Pons (tissue), 1 donor: ENCODE measurements around the gene POU2AF1.
"Not testable (repeated sequence)": the region's sequence is repeated elsewhere in the genome, so short reads cannot be mapped to it uniquely, and the experiment has no call there.

ENCODE experiments used
- DNase-seq: peaks from one replicate; pipeline ENCODE4 v3.0.0-alpha.2; 2016; ENCODE audit warnings: low spot score

POU2AF1 gene

GRCh38 chr11:111344032-111344431 is 35.0 kb downstream of the POU2AF1 start:
- no peak for DNase-seq

DNA sequence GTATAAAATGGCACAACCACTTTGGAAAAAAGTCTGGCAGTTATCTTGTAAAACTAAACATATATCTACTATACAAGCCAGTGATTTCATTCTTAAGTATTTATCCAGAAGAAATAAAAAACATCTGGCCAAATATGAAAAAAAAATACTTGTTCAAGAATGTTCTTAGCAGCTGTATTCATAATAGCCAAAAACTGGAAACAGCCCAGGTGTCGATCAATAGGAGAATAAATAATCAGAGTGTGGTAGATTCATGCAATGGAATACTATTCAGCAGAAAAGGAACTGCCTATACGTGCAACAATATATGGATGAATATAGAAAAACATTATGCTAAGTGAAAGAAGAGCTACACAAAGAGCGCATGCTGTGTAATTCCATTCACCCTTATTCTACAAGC is 36.7 kb downstream of the POU2AF1 start:
- DNase-seq = no peak

GRCh38 chr11:111339758-111340388 is 39.2 kb downstream of the POU2AF1 start:
- no peak for DNase-seq

- no peak for DNase-seq
Observed at GRCh38 chr11:111336582-111337256, 42.4 kb downstream of the POU2AF1 start.

DNA sequence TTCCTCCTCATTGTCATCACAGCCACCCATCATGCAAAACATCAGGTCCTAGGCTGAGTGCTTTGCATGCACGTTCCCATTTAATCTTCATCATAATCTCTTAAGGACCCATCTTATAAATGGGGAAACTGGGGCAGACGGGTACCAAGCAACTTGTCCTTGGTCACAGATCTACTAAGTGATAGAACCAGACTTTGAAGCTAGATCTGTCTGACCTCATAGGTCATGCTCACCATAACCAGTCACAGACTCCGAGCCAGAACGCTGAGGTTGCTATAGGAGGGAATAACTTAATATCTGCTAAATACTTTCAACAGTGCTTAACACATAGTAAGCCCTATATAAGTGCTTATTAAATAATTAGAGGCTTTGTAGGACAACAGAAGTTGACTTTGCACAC is 43.0 kb downstream of the POU2AF1 start:
- DNase-seq = no peak

DNA sequence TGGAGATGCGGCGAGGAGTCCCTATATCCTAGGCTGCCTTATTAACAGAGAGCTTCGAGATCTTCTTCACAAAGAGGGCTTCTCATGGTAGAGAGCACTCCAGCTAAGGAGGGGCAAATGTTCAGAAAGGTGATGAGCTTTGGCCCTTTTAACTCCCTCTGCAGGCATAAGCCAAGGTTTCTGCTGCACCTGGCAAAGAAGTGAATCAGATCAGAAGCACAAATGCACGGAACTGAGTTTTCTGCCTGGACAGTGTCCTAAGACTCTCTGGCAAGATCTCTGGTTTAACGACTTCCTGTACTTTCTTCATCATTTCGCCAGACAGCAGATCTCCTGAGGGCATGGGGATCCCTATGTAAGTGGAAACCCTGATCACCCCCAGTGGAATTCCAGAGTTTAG is 43.5 kb downstream of the POU2AF1 start:
- no peak for DNase-seq

DNA sequence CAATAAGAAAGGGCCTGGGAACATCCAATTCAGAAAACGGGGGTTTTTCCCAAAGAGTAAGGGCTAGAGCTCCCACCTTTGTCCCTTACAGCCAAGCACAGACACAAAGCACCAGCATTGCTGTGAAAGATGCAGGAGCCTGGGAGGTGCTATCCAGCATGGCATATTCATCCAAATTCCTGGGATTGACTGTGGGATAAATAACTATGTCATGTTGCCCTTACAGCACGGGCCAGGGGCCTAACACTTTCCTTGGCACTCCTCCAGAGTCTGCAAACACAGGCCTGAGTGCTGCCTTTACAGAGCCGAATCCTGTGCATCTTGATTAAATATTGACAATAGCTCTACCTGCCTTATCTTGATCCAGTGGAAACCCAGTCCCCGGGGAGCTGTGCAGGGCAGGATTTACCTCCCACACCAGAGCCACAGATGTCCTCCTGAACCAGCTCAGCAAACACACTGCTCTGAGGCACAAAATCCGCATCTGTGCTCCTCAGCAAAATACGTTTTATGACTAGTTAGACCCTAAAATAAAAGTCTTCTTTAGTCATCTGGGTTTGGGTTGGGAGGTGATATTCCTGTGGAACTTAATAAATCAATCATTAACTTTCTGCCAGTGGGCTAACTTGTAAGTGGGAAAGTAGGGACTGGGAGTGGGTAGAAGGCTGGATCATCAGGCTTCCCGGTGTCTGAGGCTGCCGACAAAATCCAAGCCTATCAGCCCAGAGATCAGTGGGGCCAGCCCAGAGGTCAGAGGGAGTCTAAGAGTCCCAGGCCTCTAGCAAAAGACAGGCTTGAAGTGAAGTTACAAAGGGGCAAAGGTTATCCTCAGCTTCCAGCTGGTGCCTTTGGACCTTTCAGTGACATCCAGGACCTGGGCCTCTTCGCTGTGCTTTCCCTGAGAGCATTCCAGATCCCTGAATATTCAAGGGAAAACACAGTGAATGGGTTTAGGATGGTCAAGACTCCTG is 44.3 kb downstream of the POU2AF1 start:
- DNase-seq = no peak

GRCh38 chr11:111331711-111332479 is 47.2 kb downstream of the POU2AF1 start:
- DNase-seq = no peak

DNA sequence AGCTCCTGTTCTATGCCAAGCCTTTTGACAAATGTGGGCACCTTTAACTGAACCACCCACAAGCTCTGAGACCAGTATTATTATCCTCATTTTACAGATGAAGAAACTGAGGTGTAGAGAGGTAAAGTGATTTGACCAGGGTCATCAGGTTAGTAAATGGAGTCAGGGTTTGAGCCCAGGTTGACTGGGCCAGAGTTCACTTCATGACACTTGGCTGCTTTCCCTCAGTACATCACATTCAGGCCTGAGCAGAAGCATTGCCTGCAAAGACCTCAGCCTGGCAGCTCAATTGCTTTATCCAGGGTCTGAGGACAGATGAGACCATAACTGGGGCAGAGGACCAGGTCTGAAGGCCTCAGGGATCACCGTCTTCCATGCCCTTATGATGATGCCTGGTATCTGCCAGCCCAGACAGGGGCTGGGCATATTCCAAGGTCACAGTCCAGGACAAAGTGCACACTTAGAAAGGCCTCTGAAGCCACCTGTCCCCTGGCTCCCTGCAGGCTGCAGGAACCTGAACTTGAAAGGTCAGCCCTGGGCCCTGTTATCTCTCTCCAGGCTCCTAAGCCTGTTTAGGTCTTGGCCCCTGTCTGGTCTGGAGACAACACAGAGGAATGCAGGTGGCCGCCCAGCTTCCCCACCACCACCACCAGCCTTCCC is 48.7 kb downstream of the POU2AF1 start:
- no peak for DNase-seq

DNA sequence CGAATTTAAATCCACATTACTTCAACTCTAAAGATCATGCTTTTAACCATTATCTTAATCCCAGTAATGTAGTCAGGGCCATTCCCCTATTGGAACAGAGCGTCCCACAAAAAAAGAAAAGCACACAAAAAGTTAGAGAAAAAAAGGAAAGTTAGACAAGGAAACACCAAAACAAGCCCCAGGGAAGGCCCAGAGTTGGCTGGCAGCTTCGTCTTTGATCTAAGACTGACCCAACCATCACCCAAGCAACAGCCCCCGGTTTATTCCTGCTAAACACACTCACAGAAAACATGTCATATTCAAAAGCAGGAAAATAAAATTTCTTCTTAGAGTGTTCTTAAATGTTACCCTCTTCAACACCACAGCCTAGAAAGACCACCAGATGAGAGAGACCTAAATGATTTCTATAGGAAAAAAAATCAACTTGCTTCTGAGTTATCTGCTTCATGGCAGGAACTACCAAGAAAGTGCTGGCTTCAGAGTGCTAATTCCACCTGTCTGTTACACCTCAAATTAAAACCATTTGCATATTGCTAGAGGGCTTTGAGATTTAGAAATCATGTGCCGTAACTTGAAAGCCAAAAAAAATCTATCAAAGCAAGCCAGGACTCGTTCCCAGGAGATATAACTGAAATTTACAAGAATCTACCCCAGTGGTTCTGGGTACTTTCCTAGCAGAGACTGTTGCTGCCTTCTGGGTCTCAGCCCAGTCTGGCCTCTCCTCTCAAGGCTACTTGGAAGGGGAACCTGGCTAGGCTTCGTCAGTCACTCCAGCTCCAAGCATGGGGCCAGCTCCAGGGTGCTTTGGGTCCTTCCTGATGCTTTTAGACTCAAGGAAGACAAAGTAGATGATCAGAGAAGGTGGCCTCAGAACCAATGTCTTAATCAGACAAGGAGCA is 49.5 kb downstream of the POU2AF1 start:
- peak; percentile 40 for DNase-seq

DNA sequence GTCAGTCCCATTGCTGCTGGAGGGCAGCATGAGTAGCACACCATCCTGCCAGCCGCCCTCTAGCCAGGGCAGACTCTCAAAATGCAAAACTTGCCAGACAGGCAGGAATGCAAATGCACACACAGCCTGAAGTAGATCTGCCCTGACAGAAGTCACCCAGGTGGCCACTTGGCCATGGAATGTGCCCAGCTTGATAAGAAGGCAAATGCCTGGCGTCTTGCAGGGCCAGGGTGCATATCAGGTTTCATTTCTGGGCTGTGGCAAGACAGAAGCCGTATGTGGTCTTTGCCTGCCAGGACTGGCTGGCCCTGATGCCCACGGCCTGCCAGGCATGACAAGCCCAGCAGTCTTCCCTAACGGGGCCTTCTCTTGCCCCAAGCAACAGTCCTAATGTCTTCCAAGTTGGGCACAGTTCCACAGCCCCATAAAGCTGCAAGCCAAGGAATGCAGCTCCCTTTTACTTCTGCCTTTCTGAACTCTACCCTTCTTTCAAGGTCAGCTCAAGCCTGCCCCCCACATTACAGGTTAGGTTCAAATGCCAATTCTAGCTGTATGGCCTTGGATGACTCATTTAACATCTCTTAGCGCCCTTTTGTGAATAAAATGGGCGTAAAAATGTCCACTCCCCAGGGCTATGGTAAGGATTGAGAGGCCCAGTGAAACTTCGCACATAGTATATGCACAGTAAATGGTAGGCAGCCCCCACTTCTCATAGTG is 51.0 kb downstream of the POU2AF1 start:
- peak; percentile 8 for DNase-seq

DNA sequence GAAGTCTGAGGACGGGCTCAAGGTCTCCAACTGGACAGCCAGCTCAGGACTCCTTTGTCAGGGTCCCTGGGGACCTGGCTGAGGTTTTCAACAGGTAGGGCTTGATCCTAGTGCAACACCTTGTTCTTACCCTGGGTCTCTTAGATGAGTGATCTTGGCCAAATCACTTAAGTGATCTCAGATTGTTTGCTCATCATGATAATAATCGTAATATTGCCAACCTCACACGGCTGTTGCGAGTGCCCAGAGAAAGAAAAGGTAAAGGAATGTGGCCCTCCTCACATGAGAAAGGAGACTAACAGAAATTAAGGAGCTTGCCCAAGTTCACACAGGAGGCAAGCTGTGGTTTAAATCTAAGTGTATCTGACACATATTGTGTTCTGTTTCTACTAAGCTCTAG is 52.3 kb downstream of the POU2AF1 start:
- no peak for DNase-seq

- DNase-seq = no peak
Observed at GRCh38 chr11:111325259-111325658, 53.8 kb downstream of the POU2AF1 start.

- peak; percentile 6 for DNase-seq
Observed at GRCh38 chr11:111324277-111324720, 54.8 kb downstream of the POU2AF1 start.

DNA sequence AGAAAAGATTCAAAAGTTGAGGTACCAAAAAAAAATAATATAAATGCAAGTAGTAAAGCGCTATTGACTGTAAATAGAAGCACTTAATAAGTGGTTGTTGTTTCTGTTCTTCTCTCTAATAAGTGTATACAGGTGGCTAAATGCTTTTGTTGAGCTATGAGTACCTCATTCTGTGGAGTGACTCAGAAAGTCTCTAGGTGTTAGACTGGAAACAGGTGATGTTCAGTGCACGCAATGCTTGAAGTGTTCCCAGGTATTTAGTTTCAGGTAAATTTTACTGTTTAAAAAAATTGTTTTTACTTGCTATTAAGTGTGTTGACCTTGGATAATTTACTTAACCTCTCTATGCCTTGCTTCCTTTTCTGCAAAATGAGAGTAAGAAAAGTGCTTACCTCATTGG is 56.5 kb downstream of the POU2AF1 start:
- no peak for DNase-seq

DNA sequence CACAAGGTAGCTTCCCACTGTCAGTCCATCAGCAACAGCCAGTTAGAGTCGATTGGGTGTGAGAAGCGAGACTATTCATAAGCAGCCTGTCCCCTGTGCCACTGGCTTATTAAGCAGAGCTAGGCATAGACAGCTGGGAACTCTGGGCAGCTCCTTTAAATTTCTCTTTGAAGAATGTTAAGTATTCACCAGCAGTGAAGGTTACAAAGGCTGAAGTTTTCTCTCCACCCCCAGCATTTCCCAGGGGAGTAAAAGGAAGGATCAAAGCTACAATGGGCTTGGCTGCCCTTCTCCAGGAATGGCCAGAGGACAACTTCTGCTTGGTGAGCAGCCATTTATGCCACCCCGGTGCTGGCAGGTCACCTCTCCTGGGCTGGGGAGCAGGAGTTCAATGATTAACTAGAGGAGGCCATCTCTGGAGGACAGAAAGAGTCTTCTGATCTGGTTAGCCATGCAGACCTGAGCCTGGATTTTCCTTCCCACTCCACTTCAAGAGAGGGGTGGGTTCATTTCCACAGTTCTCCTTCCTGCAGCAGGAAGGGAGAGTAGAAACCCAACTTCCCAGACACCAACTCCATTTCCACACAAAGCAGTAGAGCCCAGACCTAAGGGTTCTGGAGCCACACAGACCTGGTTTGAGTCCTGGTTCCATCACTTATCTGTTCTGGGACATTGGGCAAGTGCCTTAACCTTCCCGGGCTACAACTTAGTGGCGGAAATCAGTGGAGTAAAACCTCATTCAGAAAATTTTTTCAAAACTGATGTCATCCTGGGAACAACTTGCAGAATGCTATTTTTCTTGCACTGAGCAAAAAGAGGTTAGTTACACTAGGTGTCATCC is 58.1 kb downstream of the POU2AF1 start:
- no peak for DNase-seq

- DNase-seq = not testable (repeated sequence)
Observed at GRCh38 chr11:111320199-111320598, 58.9 kb downstream of the POU2AF1 start.

GRCh38 chr11:111319296-111319695 is 59.8 kb downstream of the POU2AF1 start:
- no peak for DNase-seq

DNA sequence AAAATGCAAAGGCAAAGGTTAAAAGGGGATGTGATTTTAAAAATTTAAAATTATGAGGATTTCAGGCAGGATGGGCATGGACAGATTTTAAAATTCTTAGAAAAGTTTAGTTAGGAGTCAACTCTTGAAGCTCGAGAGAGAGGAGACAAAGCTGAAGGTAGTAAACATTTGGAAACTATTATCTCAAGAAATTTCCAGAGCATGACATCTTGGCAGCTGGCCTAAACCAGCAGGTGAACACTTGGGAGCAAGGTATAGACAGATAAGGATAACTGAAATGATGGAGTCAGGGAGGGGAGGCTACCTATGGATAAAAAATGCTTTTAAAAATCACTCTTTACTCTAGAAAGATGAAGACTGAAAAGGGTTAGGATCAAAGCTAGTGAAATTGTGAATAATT is 67.0 kb downstream of the POU2AF1 start:
- no peak for DNase-seq
